Suprapubic skin (tissue), 3 donors: ENCODE measurements around the gene SLC9B1.

Source experiments
- CTCF ChIP-seq, 2 donors: fragments of 200-600 bp in 1 of 2; fragments of 450-650 bp in 1 of 2; sonication (generic) in 1 of 2; IDR thresholded peaks; one replicate each; pipeline ENCODE4 v1.5.1; 2016 to 2019; ENCODE audit warnings: antibody characterized with exemption in 2 of 2, mild to moderate bottlenecking in 1 of 2, moderate library complexity in 1 of 2
- EP300 ChIP-seq: sonication (generic); formaldehyde crosslinking; IDR thresholded peaks from one replicate; pipeline ENCODE4 v1.6.1; 2017; ENCODE audit warnings: antibody characterized with exemption
- POLR2A ChIP-seq, 2 donors: fragments of 450-650 bp; IDR thresholded peaks; one replicate each; pipeline ENCODE4 v1.6.1; 2017; ENCODE audit warnings: antibody characterized with exemption in 2 of 2, mild to moderate bottlenecking in 2 of 2, moderate library complexity in 2 of 2

- no peak for TF ChIP-seq CTCF (IDR thresholded peaks at IDR 0.05)
- no peak for TF ChIP-seq POLR2A (IDR thresholded peaks at IDR 0.05)
- TF ChIP-seq EP300: no peak
Observed at GRCh38 chr4:102868153-102868780, 151.2 kb downstream of the SLC9B1 start.
